HG03442 (cell line): Measurements from ENCODE around the gene CAMK1D.

Source experiments
- ATAC-seq: cut with Tn5 transposase; IDR thresholded peaks from one replicate; pipeline ENCODE4 v1.9.1; 2021; ENCODE audit warnings: mild to moderate bottlenecking, moderate library complexity; ENCODE audit not compliant: unreplicated experiment

CAMK1D gene

DNA sequence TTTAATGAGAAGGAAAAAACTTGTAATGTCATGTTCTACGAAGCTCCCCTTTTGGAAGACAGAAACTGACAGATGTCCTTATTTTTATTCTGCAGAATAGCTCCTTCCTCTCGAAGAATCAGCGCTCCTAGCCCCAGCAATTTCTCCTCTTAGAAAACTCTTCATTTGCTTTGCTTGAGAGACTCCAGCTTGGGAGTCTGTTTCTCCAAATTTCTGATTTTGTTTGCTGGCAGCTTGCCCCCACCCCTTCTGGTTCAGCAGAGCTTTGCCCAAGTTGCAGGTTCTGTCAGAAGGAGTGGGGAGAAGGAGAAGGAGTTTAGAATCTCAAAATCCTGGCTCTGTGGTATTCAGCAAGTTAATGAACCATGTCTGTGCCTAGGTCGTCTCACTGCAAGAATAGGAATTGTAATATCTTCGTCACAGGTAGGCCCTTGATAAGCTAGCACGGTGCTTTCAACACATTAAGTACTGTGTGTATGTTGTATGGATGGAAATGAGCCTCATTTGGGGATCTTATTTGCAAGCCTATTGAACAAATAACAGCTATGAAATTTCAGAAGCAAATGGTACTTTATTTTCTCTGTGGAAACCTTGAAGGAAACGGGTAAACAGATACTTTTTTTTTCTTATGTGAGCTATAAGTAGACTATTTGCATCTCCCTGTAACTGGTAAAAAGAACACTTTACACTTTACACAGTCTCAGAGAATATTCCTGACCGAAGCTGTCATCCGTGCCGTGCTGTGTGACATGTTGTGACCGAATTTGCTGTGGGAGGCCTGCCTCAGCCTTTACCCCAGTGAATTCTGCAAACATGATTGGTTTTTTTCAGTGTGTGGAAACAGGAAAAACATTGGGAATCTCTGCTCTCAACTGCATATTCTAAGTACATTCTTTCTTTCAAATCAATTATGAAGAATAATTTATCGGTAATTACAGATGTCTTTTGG, 290.9 kb downstream of the CAMK1D start:
- no peak for ATAC-seq

GRCh38 chr10:12642036-12642435, 292.7 kb downstream of the CAMK1D start:
- ATAC-seq, result no peak

DNA sequence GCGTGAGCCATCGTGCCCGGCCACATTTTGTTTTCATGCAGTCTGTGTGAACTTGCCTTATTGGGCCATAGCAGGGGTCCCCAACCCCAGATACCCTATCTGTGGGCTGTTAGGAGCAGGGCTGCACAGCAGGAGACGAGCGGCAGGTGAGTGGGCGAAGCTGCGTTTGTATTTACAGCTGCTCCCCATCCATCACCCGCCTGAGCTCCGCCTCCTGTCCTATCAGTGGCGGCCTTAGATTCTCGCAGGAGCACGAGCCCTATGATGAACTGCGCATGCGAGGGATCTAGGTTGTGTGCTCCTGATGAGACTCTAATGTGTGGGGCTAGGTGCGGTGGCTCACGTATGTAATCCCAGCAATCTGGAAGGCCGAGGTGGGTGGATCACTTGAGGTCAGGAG, 293.9 kb downstream of the CAMK1D start:
- ATAC-seq, result no peak

- no peak for ATAC-seq
These were observed 295.2 kb downstream of the CAMK1D start for GRCh38 chr10:12644380-12645144.

- no peak for ATAC-seq
These were observed 296.1 kb downstream of the CAMK1D start for GRCh38 chr10:12645449-12645848.

DNA sequence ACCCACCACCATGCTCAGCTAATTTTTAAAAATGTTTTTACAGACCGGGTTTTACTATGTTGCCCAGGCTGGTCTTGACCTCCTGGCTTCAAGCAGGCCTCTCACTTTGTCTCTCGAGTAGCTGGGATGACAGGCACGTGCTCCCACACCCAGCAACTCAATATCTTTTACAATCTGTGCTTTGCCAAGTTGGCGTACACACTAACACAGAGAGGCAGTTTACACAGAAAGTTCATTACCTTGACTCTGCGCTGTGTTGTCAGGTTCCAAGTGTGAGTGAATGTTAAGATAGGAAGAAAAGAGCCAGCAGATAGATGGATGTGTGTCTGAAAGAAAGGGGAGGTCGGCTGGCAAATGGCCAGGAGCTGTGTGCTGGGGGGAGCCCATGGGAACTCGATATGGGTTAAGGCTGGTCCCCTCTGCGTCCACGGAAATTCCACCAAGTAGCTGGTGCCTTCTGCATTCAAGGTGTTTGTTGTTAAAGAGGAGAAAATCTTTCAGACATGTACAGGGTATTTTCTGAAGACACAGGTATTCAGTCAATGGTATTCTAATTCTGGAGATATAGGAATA, 299.8 kb downstream of the CAMK1D start:
- ATAC-seq, result no peak

DNA sequence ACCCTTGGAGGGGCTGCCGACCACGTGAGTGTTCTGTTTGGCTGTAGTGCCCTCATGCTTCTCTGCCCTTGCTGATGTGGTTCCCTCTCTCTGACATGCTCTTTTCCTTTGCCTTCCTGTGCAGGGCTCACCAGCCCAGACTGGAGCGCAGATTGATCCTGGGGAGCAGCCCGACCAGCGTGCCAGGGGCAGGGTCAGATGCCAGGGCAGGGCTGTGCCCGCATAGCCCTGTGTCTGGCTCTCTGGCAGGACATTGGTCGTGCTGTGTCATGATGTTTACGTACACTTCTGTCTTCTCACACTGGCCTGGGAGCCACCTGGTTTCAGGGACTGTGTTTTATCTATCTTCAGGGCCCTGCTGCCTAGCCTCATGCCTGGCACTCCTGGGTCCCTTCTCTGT, 300.8 kb downstream of the CAMK1D start:
- no peak for ATAC-seq

DNA sequence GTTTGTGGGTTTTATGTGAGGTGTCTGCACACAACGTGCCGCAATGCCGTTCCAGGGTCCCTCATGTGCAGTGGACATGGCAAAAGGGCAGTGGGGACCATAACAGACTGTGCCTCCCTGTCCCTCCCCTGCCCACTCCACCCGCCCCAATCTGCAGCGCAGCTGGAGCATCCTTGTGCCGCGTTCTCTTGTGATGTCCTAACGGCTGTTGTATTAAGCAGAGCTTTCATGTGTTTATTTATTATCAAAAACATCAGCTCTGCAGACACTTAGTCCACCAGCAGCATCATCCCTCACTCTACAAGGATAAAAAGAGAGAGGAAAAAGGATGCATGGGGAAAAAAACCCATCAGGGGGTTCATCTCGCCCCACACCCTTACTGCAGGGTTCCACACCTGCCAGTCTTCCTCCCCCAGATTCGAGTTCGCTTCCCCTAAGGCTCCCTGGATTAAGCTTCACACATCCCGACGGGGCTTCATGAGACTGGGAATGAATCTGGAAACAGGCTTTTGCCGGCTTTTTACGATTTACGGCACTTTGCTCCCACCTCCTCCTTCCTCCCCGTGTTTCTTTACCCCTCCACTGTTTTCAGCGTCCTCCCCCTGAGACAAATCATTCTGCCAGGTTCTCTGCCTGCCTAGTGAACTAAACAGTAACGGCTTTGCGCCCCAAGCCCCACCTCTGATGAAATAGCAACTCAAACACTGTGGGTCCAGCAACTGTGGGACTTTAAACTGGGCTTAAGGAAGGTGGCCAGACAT, 301.4 kb downstream of the CAMK1D start:
- no peak for ATAC-seq

GRCh38 chr10:12655940-12656339, 306.6 kb downstream of the CAMK1D start:
- ATAC-seq, result no peak

DNA sequence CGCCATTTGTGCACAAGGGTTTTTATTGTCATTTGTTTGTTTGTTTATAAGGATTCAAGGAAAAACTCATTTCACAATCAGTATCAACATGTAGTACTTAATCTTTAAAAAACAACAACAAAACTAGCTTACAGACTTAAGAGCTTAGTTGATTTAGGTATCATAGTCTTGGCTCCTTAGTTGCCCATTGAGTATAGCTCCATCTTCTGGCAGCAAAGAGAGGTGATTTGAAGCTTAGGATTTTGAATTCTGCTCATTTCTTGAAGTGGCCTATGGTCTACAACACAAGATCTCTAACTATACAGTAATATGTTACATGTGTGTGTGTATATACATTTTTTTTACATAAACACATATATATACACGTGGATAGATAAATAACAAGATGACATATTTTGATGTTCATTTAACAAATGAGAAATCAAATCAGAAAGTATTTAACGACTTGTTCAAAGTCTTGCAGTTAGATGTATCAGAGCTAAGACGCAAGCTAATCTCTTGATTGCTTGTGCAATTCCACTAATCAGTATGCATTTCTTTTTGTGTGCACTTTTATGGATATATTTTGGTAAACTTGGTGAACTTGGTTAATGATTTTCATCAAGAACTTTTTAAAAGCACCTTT, 307.3 kb downstream of the CAMK1D start:
- ATAC-seq, result no peak

DNA sequence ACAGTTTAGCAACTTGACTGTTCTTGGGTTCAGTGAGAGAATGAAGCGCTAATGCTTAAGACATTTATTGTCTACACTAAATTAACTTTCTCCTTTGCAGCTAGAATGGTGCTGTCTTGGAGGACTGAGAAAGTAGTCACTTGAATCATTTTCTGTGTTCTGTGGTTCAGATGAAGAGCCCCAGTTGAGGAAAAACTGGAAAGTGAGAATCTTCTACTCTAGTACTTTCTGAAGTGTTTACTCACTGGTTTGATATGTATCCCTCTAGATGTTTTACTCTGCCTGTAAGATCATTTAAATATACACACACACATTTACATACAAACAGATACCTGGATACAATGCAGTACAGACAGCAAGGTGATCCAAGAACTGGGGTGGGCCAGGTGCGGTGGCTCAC, 308.1 kb downstream of the CAMK1D start:
- no peak for ATAC-seq

DNA sequence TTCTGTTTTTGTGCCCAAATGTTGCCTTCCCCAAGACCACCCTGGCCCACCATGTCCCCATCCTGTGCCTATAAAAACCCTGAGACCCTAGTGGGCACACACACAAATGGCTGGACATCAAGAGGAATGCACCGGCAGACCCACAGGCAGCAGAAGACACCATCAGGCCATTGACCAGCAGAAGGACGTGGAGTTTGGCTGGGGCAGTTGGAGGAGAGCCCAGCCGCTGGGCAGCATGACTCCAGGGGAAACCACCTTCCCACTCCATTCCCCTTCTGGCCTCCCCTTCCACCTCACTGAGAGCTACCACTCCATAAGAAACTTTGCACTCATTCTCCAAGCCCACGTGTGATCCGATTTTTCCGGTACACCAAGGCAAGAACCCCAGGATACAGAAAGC, 309.2 kb downstream of the CAMK1D start:
- ATAC-seq, result no peak

DNA sequence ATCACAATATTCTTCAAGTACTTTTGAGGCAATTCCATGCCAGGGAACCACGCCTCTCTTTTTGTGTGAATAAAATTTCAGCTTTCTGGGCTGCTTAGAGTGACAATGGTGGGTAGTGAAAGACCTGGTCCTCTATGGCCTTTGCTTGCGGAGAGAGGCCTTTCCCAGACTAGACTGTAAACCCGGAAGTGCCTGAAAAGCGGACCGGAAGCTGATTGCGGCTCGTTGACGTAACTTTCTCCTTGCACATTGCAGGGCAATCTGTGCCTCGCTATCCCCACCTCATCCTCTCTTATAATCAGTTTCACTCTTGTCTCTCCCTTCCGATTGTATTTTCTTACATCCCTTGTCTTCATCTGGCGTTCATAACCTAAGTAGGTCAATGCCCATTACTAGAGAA, 310.4 kb downstream of the CAMK1D start:
- no peak for ATAC-seq

- no peak for ATAC-seq
These were observed 311.5 kb downstream of the CAMK1D start for GRCh38 chr10:12660812-12661211.

- no peak for ATAC-seq
These were observed 312.3 kb downstream of the CAMK1D start for GRCh38 chr10:12661671-12662070.

DNA sequence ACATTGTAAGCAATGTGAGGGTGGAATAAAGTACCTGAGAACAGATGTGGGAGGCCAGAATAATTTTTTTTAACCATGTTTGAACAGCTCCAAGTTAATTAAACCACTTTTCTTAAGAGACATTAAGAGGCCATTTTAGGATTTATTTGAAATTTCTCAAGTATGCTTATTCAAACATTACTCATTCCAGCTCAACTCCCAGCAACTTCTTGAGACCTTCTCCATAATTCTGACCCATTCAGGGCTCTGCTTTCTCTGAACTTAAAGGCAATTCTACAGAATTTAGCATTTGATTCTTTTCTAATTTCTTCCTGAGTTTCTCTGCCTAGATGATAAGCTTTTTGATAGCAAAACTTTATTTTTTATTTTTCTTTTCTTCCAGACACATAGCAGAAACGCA, 314.5 kb downstream of the CAMK1D start:
- ATAC-seq, result no peak

- no peak for ATAC-seq
These were observed 316.2 kb downstream of the CAMK1D start for GRCh38 chr10:12665501-12665900.

DNA sequence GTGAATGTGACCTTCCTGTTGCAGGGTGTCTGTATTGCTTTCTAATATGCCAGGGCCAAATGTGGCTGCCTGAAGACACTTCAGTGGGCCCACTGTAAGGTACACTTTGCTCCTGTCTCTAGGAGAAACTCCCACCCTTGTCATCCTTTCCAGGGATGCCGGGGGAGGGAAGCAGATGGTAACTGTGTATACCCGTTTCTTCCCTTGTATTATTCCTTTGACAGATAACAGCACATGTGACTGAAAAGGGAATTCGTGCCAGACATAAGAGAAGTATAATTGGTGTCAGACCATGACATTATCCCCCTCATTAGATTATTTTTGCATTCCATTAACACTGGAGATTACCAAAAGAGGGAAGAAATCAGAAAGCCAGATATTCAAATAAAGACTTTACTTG, 317.7 kb downstream of the CAMK1D start:
- no peak for ATAC-seq

- ATAC-seq, result no peak
These were observed 319.3 kb downstream of the CAMK1D start for GRCh38 chr10:12668634-12669033.

DNA sequence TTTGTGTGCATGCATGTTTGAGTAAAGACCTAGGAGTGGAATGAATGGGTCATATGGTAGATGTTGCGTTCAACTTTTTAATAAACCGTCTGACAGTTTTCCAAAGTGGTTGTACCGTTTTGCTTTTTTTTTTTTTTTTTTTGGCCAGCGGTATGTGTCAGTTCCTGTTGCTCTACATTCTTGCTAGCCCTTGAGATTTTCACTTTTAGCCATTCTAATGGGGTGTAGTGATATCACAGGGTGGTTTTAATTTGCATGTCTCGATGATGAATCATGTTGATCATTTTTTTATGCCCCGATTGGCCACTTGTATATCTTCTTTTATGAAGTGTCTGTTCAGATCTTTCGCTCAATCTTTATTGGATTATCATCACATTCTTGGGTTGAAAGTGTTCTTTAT, 320.7 kb downstream of the CAMK1D start:
- no peak for ATAC-seq

- no peak for ATAC-seq
These were observed 325.8 kb downstream of the CAMK1D start for GRCh38 chr10:12675186-12675585.
